Mesenchymal stem cell (in vitro differentiated cells and primary cell): ENCODE measurements around the gene TRIM44.

ENCODE experiments used
- DNase-seq: peaks from one replicate; pipeline ENCODE4 v3.0.0-alpha.2; 2013
- H2AFZ ChIP-seq: one replicate; pipeline ENCODE4 v1.6.1; 2013; ENCODE audit warnings: low read depth, mild to moderate bottlenecking, control low read depth, inconsistent platforms, low read length, moderate library complexity
- H2AK5ac ChIP-seq: 2 replicates; pipeline ENCODE4 v1.6.1; 2013; ENCODE audit warnings: low read length, moderate library complexity, mild to moderate bottlenecking, inconsistent platforms; ENCODE audit not compliant: severe bottlenecking
- H2BK120ac ChIP-seq: one replicate; pipeline ENCODE4 v1.6.1; 2013; ENCODE audit warnings: low read depth, mild to moderate bottlenecking, inconsistent platforms, low read length, moderate library complexity
- H2BK12ac ChIP-seq, 2 experiments: one replicate each; pipeline ENCODE4 v1.6.1; 2013; ENCODE audit warnings: inconsistent platforms in 2 of 2, low read length in 2 of 2, mild to moderate bottlenecking in 2 of 2, moderate library complexity in 2 of 2, control low read depth in 1 of 2
- H2BK15ac ChIP-seq: one replicate; pipeline ENCODE4 v1.6.1; 2013; ENCODE audit warnings: mild to moderate bottlenecking, low read depth, inconsistent platforms; ENCODE audit not compliant: poor library complexity, severe bottlenecking
- H2BK5ac ChIP-seq: 2 replicates; pipeline ENCODE4 v1.6.1; 2013; ENCODE audit warnings: low read depth, mild to moderate bottlenecking, low read length, control low read depth, inconsistent platforms; ENCODE audit not compliant: poor library complexity, severe bottlenecking
- H3K14ac ChIP-seq, 2 experiments: one replicate each; pipeline ENCODE4 v1.6.1; 2013; ENCODE audit warnings: inconsistent platforms in 2 of 2, low read length in 2 of 2, control low read depth in 1 of 2, mild to moderate bottlenecking in 1 of 2, moderate library complexity in 1 of 2
- H3K18ac ChIP-seq, 2 experiments: one replicate each; pipeline ENCODE4 v1.6.1; 2013; ENCODE audit warnings: inconsistent platforms in 2 of 2, low read length in 2 of 2, control low read depth in 1 of 2, low read depth in 1 of 2, mild to moderate bottlenecking in 1 of 2
- H3K23ac ChIP-seq, 2 experiments: one replicate each; pipeline ENCODE4 v1.6.1; 2013; ENCODE audit warnings: inconsistent platforms in 2 of 2, low read length in 2 of 2, mild to moderate bottlenecking in 2 of 2, moderate library complexity in 2 of 2, control low read depth in 1 of 2
- H3K27ac ChIP-seq: 2 replicates; pipeline ENCODE4 v1.5.1; 2013; ENCODE audit warnings: mild to moderate bottlenecking, moderate library complexity, low read length, control low read depth, inconsistent platforms; ENCODE audit not compliant: poor library complexity, severe bottlenecking
- H3K27me3 ChIP-seq, 2 experiments: 2 replicates each; pipeline versions ENCODE4 v1.6.1 to v1.7.0; 2013; ENCODE audit warnings: low read length in 2 of 2, mild to moderate bottlenecking in 2 of 2, moderate library complexity in 2 of 2, control low read depth in 1 of 2, inconsistent platforms in 1 of 2; ENCODE audit not compliant: control insufficient read depth in 1 of 2, insufficient read depth in 1 of 2
- H3K36me3 ChIP-seq, 2 experiments: 2 replicates each; pipeline versions ENCODE4 v1.6.1 to v1.7.0; 2013; ENCODE audit warnings: low read length in 2 of 2, control low read depth in 1 of 2, inconsistent platforms in 1 of 2, low read depth in 1 of 2, mild to moderate bottlenecking in 1 of 2; ENCODE audit not compliant: insufficient read depth in 2 of 2, control insufficient read depth in 1 of 2
- H3K4ac ChIP-seq, 2 experiments: one replicate each; pipeline ENCODE4 v1.6.1; 2013; ENCODE audit warnings: inconsistent platforms in 2 of 2, low read length in 2 of 2, mild to moderate bottlenecking in 2 of 2, moderate library complexity in 2 of 2, control low read depth in 1 of 2, low read depth in 1 of 2
- H3K4me1 ChIP-seq: 2 replicates; pipeline ENCODE4 v1.6.1; 2013; ENCODE audit warnings: low read depth, low read length, control low read depth; ENCODE audit not compliant: control insufficient read depth, insufficient read depth
- H3K4me2 ChIP-seq: 2 replicates; pipeline ENCODE4 v1.6.1; 2013; ENCODE audit warnings: low read length, mild to moderate bottlenecking, inconsistent platforms; ENCODE audit not compliant: poor library complexity, severe bottlenecking
- H3K4me3 ChIP-seq, 2 experiments: 2 replicates each; pipeline versions ENCODE4 v1.5.1 to v1.7.0; 2013; ENCODE audit warnings: low read length in 2 of 2, mild to moderate bottlenecking in 2 of 2, control low read depth in 1 of 2, low read depth in 1 of 2; ENCODE audit not compliant: insufficient read depth in 1 of 2
- H3K79me1 ChIP-seq: replicated peaks from 2 replicates; pipeline ENCODE4 v1.6.1; 2013; ENCODE audit warnings: mild to moderate bottlenecking, control low read depth, low read length, inconsistent platforms; ENCODE audit not compliant: poor library complexity, severe bottlenecking
- H3K9ac ChIP-seq: 2 replicates; pipeline ENCODE4 v1.7.0; 2013; ENCODE audit warnings: mild to moderate bottlenecking, low read length, moderate library complexity
- H3K9me3 ChIP-seq: 2 replicates; pipeline ENCODE4 v1.7.0; 2013; ENCODE audit warnings: mild to moderate bottlenecking, low read length; ENCODE audit not compliant: control insufficient read depth
- H4K8ac ChIP-seq: one replicate; pipeline ENCODE4 v1.6.1; 2013; ENCODE audit warnings: inconsistent platforms, mild to moderate bottlenecking, low read length, moderate library complexity
- H4K91ac ChIP-seq: one replicate; pipeline ENCODE4 v1.6.1; 2013; ENCODE audit warnings: mild to moderate bottlenecking, low read length, inconsistent platforms
- WGBS: methylation state at CpG from one replicate; pipeline ENCODE4 v1.1.7; 2013; ENCODE audit warnings: mixed read lengths; 5-methylcytosine and 5-hydroxymethylcytosine counted together

Gene TRIM44

DNA sequence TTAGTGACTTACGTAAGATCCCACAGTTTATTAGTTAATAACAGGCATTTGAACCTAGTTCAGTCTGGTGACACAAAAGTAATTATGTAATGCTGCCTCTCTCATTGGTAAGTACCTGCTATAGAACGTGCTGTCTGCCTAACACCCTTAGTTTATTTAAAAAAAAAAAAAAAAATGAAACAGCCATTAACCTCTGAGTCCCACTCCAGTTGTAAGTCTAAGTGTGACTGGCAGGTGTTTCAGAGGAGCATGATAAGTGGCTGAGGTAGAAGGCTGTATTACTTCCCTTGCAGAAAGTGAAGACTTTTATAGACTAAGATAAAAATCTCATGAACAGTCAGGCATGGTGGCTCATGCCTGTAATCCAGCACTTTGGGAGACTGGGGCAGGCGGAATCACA lies 140.5 kb downstream of the TRIM44 start:
- H3K4ac ChIP-seq: no peak overlapping the region
- DNase-seq: no peak
- no peak overlapping the region for H3K9ac ChIP-seq
- peaks cover 3% of the 10 kb centered on the region for H3K4me1 ChIP-seq
- H2BK120ac ChIP-seq: no peak overlapping the region
- no peak overlapping the region for H2AK5ac ChIP-seq
- H3K79me1 ChIP-seq: peaks cover 40% of the 10 kb centered on the region
- no peak overlapping the region for H2AFZ ChIP-seq
- H2BK12ac ChIP-seq: no peak overlapping the region
- H4K91ac ChIP-seq: no peak overlapping the region
- no peaks in the 10 kb centered on the region for H3K27me3 ChIP-seq
- H3K27ac ChIP-seq: no peak overlapping the region
- H3K4me2 ChIP-seq: no peak overlapping the region
- H3K36me3 ChIP-seq: peaks cover 7 to 20% of the 10 kb centered on the region in 2 experiments
- no peak overlapping the region for H3K4me3 ChIP-seq
- H3K23ac ChIP-seq: no peak overlapping the region
- H3K14ac ChIP-seq: no peak overlapping the region
- H3K9me3 ChIP-seq: no peaks in the 10 kb centered on the region
- WGBS: 100% methylated on average over 2 of the region's 3 CpGs
- H4K8ac ChIP-seq: no peak overlapping the region
- no peak overlapping the region for H3K18ac ChIP-seq
- H2BK5ac ChIP-seq: no peak overlapping the region
- H2BK15ac ChIP-seq: no peak overlapping the region

DNA sequence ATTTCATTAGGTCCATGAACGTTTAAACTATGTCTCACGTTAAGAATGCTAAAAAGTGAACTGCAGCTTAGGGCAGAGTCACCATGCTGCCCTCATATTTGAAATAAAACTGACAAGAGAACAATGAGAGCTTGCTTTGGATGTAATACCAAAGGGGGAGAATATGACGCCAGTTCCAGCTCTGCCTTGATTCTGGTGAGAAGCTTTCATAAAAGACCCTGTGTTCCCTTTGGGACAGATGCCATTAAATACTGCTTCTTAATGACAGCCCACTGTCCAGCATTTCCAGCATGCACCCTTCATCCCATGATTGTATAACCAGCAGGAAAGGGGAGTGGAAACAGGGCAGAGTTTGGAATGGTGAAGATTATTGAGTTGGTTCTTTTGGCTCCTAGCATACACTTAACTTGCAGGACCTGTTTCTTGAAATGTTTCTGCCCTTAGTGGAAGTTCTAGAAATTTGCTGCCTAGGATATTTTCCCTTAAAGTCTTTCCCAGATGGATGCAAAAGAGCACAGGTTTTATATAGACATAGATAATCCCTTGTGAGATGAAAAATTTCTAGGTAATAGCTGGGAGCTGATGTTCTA lies 142.0 kb downstream of the TRIM44 start:
- WGBS: 100% methylated on average over 3 of the region's 3 CpGs
- H2BK15ac ChIP-seq: no peak overlapping the region
- no peak overlapping the region for H3K23ac ChIP-seq

GRCh38 chr11:35809561-35809960 lies 147.0 kb downstream of the TRIM44 start:
- no peaks in the 10 kb centered on the region for H3K9me3 ChIP-seq
- no peak overlapping the region for H3K4me3 ChIP-seq
- no peak overlapping the region for H3K4me2 ChIP-seq
- no peak overlapping the region for H2AK5ac ChIP-seq
- no peak overlapping the region for H3K14ac ChIP-seq
- H3K36me3 ChIP-seq: peaks cover 6 to 38% of the 10 kb centered on the region in 2 experiments
- no peak overlapping the region for H2BK5ac ChIP-seq
- WGBS: 57% methylated on average over 3 of the region's 4 CpGs
- H2BK15ac ChIP-seq: no peak overlapping the region
- H3K23ac ChIP-seq: no peak overlapping the region
- no peak overlapping the region for H4K91ac ChIP-seq
- H3K79me1 ChIP-seq: peaks cover 39% of the 10 kb centered on the region
- H3K4me1 ChIP-seq: peaks cover 2% of the 10 kb centered on the region
- no peak overlapping the region for H3K27ac ChIP-seq
- H4K8ac ChIP-seq: no peak overlapping the region
- H3K4ac ChIP-seq: no peak overlapping the region
- no peak overlapping the region for H2BK12ac ChIP-seq
- H2BK120ac ChIP-seq: no peak overlapping the region
- H3K18ac ChIP-seq: no peak overlapping the region
- H3K9ac ChIP-seq: no peak overlapping the region
- no peak for DNase-seq
- H2AFZ ChIP-seq: no peak overlapping the region
- H3K27me3 ChIP-seq: no peaks in the 10 kb centered on the region

More for the DNA sequence above, 142.0 kb downstream of the TRIM44 start:
- H3K4me1 ChIP-seq: peaks cover 2% of the 10 kb centered on the region
- no peak overlapping the region for H2BK12ac ChIP-seq
- DNase-seq: no peak
- H2AFZ ChIP-seq: no peak overlapping the region
- H2BK5ac ChIP-seq: no peak overlapping the region
- no peak overlapping the region for H3K4me3 ChIP-seq
- H4K91ac ChIP-seq: no peak overlapping the region
- H3K18ac ChIP-seq: no peak overlapping the region
- no peak overlapping the region for H3K27ac ChIP-seq
- H3K79me1 ChIP-seq: peaks cover 47% of the 10 kb centered on the region
- H4K8ac ChIP-seq: no peak overlapping the region
- no peak overlapping the region for H2BK120ac ChIP-seq
- H3K36me3 ChIP-seq: peaks cover 10 to 29% of the 10 kb centered on the region in 2 experiments
- no peak overlapping the region for H3K4me2 ChIP-seq
- H3K9ac ChIP-seq: no peak overlapping the region
- H2AK5ac ChIP-seq: no peak overlapping the region
- H3K9me3 ChIP-seq: no peaks in the 10 kb centered on the region
- no peaks in the 10 kb centered on the region for H3K27me3 ChIP-seq
- H3K4ac ChIP-seq: no peak overlapping the region
- H3K14ac ChIP-seq: no peak overlapping the region

DNA sequence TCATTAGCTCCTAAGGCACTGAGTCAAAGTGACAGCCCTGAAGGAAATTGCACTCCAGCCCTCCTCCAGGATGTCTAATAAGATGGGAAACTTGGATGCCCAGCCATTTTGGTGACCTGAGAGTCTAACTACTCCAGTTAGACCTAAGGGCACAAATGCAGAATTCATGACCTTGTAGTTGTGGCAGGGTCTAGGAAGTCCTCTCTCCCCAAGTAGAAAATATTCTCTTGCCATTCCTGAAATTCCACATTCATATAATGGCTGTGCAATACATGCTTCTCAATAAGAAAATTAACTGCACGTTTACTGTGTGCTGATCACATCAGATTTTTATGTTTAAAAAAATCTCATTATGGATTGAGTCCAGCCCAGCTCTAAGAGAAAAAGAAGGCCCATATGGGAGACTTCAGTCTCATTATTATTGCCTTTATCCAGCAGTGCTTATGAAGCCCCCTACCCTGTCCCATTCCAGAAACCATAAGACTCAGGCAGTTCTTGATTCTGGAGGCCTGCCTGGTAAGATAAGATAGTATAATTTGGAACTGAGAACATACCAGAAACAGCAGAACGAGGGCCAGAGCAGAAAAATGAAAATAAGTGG lies 147.6 kb downstream of the TRIM44 start:
- WGBS: 100% methylated on average over 1 of the region's 2 CpGs
- peaks cover 6 to 38% of the 10 kb centered on the region in 2 experiments for H3K36me3 ChIP-seq
- no peak overlapping the region for H2BK120ac ChIP-seq
- no peak for DNase-seq
- H3K27me3 ChIP-seq: no peaks in the 10 kb centered on the region
- H3K27ac ChIP-seq: no peak overlapping the region
- no peak overlapping the region for H3K4me2 ChIP-seq
- H2BK12ac ChIP-seq: no peak overlapping the region
- H3K23ac ChIP-seq: no peak overlapping the region
- peaks cover 36% of the 10 kb centered on the region for H3K79me1 ChIP-seq
- H3K4me1 ChIP-seq: peaks cover 2% of the 10 kb centered on the region
- H2BK5ac ChIP-seq: no peak overlapping the region
- no peak overlapping the region for H2AFZ ChIP-seq
- no peak overlapping the region for H3K14ac ChIP-seq
- no peak overlapping the region for H3K18ac ChIP-seq
- no peak overlapping the region for H2AK5ac ChIP-seq
- H3K9me3 ChIP-seq: no peaks in the 10 kb centered on the region
- H3K9ac ChIP-seq: no peak overlapping the region
- no peak overlapping the region for H3K4me3 ChIP-seq
- H2BK15ac ChIP-seq: no peak overlapping the region
- H4K91ac ChIP-seq: no peak overlapping the region
- no peak overlapping the region for H4K8ac ChIP-seq
- no peak overlapping the region for H3K4ac ChIP-seq
